Neural progenitor cell (in vitro differentiated cells): ENCODE data around the gene SFXN2. TPM values are rescaled to one million over a fixed set of nuclear protein-coding genes. Genes with fewer than 3 reads are reported as not detected.

ENCODE experiments used
- DNase-seq: peaks from one replicate; pipeline ENCODE4 v3.0.0-alpha.2; 2016; ENCODE audit warnings: low spot score
- H2AFZ ChIP-seq: fragments of 200-600 bp; sonication (generic); replicated peaks from 2 replicates; pipeline ENCODE4 v1.6.1; 2016; ENCODE audit warnings: antibody characterized with exemption
- H3F3A ChIP-seq: fragments of 200-600 bp; sonication (generic); 2 replicates; pipeline ENCODE4 v1.6.1; 2016; ENCODE audit warnings: antibody characterized with exemption, low read depth
- H3K27ac ChIP-seq: fragments of 200-600 bp; sonication (generic); 2 replicates; pipeline ENCODE4 v1.5.1; 2016; ENCODE audit warnings: mild to moderate bottlenecking
- H3K27me3 ChIP-seq: fragments of 200-600 bp; sonication (generic); 2 replicates; pipeline ENCODE4 v1.6.1; 2016; ENCODE audit warnings: mild to moderate bottlenecking, moderate library complexity
- H3K36me3 ChIP-seq: fragments of 200-600 bp; sonication (generic); 2 replicates; pipeline ENCODE4 v1.5.1; 2016
- H3K4me1 ChIP-seq: fragments of 200-600 bp; sonication (generic); 2 replicates; pipeline ENCODE4 v1.6.1; 2016; ENCODE audit warnings: mixed run types
- H3K4me2 ChIP-seq: fragments of 200-600 bp; sonication (generic); 2 replicates; pipeline ENCODE4 v1.6.1; 2016
- H3K4me3 ChIP-seq: fragments of 200-600 bp; sonication (generic); 2 replicates; pipeline ENCODE4 v1.5.1; 2016
- H3K79me2 ChIP-seq: fragments of 200-600 bp; sonication (generic); 2 replicates; pipeline ENCODE4 v1.6.1; 2016; ENCODE audit warnings: low read depth
- H3K9ac ChIP-seq: fragments of 200-600 bp; sonication (generic); 2 replicates; pipeline ENCODE4 v1.6.1; 2016
- H3K9me3 ChIP-seq: fragments of 200-600 bp; sonication (generic); 2 replicates; pipeline ENCODE4 v1.5.1; 2016; ENCODE audit warnings: low read depth
- H4K20me1 ChIP-seq: fragments of 200-600 bp; sonication (generic); 2 replicates; pipeline ENCODE4 v1.6.1; 2016; ENCODE audit warnings: low read depth
- H3K27ac Mint-ChIP-seq: 3 replicates; pipeline ENCODE4 v1.8.0; 2021; ENCODE audit warnings: mixed read lengths
- H3K27me3 Mint-ChIP-seq: 2 replicates; pipeline ENCODE4 v1.8.0; 2022; ENCODE audit warnings: low read depth, mild to moderate bottlenecking, inconsistent platforms, moderate library complexity, mixed read lengths; ENCODE audit not compliant: insufficient read depth
- H3K36me3 Mint-ChIP-seq: 3 replicates; pipeline ENCODE4 v1.8.0; 2021; ENCODE audit warnings: mixed read lengths
- H3K4me1 Mint-ChIP-seq: 3 replicates; pipeline ENCODE4 v1.8.0; 2021; ENCODE audit warnings: mixed read lengths
- H3K4me3 Mint-ChIP-seq: 3 replicates; pipeline ENCODE4 v1.8.0; 2021; ENCODE audit warnings: mild to moderate bottlenecking, moderate library complexity, mixed read lengths
- H3K9me3 Mint-ChIP-seq: 3 replicates; pipeline ENCODE4 v1.8.0; 2020; ENCODE audit warnings: mixed read lengths
- EZH2 ChIP-seq: fragments of 200-600 bp; sonication (generic); IDR thresholded peaks from 2 replicates; pipeline ENCODE4 v1.6.1; 2017; ENCODE audit warnings: antibody characterized with exemption, mild to moderate bottlenecking, moderate library complexity
- EZH2phosphoT487 ChIP-seq: fragments of 200-600 bp; sonication (generic); IDR thresholded peaks from 2 replicates; pipeline ENCODE4 v1.6.1; 2017; ENCODE audit warnings: antibody characterized with exemption
- total RNA-seq: library from RNA; depleted of rRNA; stranded (reverse); fragments of >200 nt; gene quantifications from 2 replicates; pipeline ENCODE4 v1.2.3, GENCODE V29; 2015; ENCODE audit warnings: low replicate concordance
- TF ChIP-seq, protein P1 (sequence below): fragments of 200-600 bp; sonication (generic); IDR thresholded peaks from 2 replicates; pipeline ENCODE4 v1.5.1; 2017; ENCODE audit warnings: antibody characterized with exemption, mild to moderate bottlenecking

Gene SFXN2
- total RNA-seq, 1 donor from 2014 or later: 6.4 TPM

GRCh38 chr10:102681696-102682095 is 32.7 kb upstream of the SFXN2 start:
- Histone ChIP-seq H3K27ac (no peak overlapping the region), H3K9me3 (no peaks in the 10 kb centered on the region), H3K79me2 (no peaks in the 10 kb centered on the region), H3K4me2 (no peak overlapping the region), H3K9ac (no peak overlapping the region), H3K4me1 (peaks cover 30% of the 10 kb centered on the region), H2AFZ (no peak overlapping the region), H3K4me3 (no peak overlapping the region), H3F3A (peaks cover 27% of the 10 kb centered on the region), H3K36me3 (no peaks in the 10 kb centered on the region), H4K20me1 (peaks cover 17% of the 10 kb centered on the region), H3K27me3 (no peaks in the 10 kb centered on the region)
- peaks cover 50% of the 10 kb centered on the region for H3K4me1 Mint-ChIP-seq
- H3K27ac Mint-ChIP-seq: no peak overlapping the region
- peaks cover 25% of the 10 kb centered on the region for H3K36me3 Mint-ChIP-seq
- TF ChIP-seq, protein P1, sequence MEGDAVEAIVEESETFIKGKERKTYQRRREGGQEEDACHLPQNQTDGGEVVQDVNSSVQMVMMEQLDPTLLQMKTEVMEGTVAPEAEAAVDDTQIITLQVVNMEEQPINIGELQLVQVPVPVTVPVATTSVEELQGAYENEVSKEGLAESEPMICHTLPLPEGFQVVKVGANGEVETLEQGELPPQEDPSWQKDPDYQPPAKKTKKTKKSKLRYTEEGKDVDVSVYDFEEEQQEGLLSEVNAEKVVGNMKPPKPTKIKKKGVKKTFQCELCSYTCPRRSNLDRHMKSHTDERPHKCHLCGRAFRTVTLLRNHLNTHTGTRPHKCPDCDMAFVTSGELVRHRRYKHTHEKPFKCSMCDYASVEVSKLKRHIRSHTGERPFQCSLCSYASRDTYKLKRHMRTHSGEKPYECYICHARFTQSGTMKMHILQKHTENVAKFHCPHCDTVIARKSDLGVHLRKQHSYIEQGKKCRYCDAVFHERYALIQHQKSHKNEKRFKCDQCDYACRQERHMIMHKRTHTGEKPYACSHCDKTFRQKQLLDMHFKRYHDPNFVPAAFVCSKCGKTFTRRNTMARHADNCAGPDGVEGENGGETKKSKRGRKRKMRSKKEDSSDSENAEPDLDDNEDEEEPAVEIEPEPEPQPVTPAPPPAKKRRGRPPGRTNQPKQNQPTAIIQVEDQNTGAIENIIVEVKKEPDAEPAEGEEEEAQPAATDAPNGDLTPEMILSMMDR: no peak
- TF ChIP-seq EZH2phosphoT487 (no peak), EZH2 (no peak)
- H3K4me3 Mint-ChIP-seq: no peak overlapping the region
- no peak for DNase-seq
- H3K27me3 Mint-ChIP-seq: no peaks in the 10 kb centered on the region
- no peaks in the 10 kb centered on the region for H3K9me3 Mint-ChIP-seq

GRCh38 chr10:102682416-102682815 is 32.0 kb upstream of the SFXN2 start:
- peaks cover 25% of the 10 kb centered on the region for H3K36me3 Mint-ChIP-seq
- no peaks in the 10 kb centered on the region for H3K36me3 ChIP-seq
- no peak overlapping the region for H2AFZ ChIP-seq
- peaks cover 43% of the 10 kb centered on the region for H3K4me1 Mint-ChIP-seq
- TF ChIP-seq EZH2 (no peak), EZH2phosphoT487 (no peak)
- TF ChIP-seq, protein P1: no peak
- H3K27ac Mint-ChIP-seq: no peak overlapping the region
- peaks cover 23% of the 10 kb centered on the region for H3K4me1 ChIP-seq
- H3K4me3 ChIP-seq: no peak overlapping the region
- H3K27ac ChIP-seq: no peak overlapping the region
- no peaks in the 10 kb centered on the region for H3K27me3 ChIP-seq
- no peak for DNase-seq
- no peaks in the 10 kb centered on the region for H3K79me2 ChIP-seq
- no peak overlapping the region for H3K9ac ChIP-seq
- no peaks in the 10 kb centered on the region for H3K9me3 Mint-ChIP-seq
- H3K4me2 ChIP-seq: no peak overlapping the region
- H3K27me3 Mint-ChIP-seq: no peaks in the 10 kb centered on the region
- no peaks in the 10 kb centered on the region for H3K9me3 ChIP-seq
- H3K4me3 Mint-ChIP-seq: no peak overlapping the region
- H3F3A ChIP-seq: peaks cover 23% of the 10 kb centered on the region
- H4K20me1 ChIP-seq: peaks cover 11% of the 10 kb centered on the region

GRCh38 chr10:102682981-102683380 is 31.5 kb upstream of the SFXN2 start:
- Histone ChIP-seq H3K4me2 (no peak overlapping the region), H2AFZ (no peak overlapping the region), H3K4me3 (no peak overlapping the region), H3K79me2 (no peaks in the 10 kb centered on the region), H3K27me3 (no peaks in the 10 kb centered on the region), H3F3A (peaks cover 23% of the 10 kb centered on the region), H3K9ac (no peak overlapping the region), H3K27ac (no peak overlapping the region), H4K20me1 (peaks cover 5% of the 10 kb centered on the region), H3K36me3 (no peaks in the 10 kb centered on the region), H3K4me1 (peaks cover 19% of the 10 kb centered on the region), H3K9me3 (no peaks in the 10 kb centered on the region)
- no peak for DNase-seq
- TF ChIP-seq EZH2phosphoT487 (no peak), EZH2 (no peak)
- TF ChIP-seq, protein P1: no peak
- Mint-ChIP-seq H3K27ac (no peak overlapping the region), H3K27me3 (no peaks in the 10 kb centered on the region), H3K4me1 (peaks cover 37% of the 10 kb centered on the region), H3K36me3 (peaks cover 30% of the 10 kb centered on the region), H3K9me3 (no peaks in the 10 kb centered on the region), H3K4me3 (no peak overlapping the region)
